Superior temporal gyrus (tissue), 1 donor: ENCODE data around the gene SLC38A5.
"Not testable (repeated sequence)": the region's sequence is repeated elsewhere in the genome, so short reads cannot be mapped to it uniquely, and the experiment has no call there.

Experiments used
- DNase-seq: peaks from one replicate; pipeline ENCODE4 v3.0.0-alpha.2; 2016; ENCODE audit errors: extremely low spot score

The SLC38A5 gene

DNA sequence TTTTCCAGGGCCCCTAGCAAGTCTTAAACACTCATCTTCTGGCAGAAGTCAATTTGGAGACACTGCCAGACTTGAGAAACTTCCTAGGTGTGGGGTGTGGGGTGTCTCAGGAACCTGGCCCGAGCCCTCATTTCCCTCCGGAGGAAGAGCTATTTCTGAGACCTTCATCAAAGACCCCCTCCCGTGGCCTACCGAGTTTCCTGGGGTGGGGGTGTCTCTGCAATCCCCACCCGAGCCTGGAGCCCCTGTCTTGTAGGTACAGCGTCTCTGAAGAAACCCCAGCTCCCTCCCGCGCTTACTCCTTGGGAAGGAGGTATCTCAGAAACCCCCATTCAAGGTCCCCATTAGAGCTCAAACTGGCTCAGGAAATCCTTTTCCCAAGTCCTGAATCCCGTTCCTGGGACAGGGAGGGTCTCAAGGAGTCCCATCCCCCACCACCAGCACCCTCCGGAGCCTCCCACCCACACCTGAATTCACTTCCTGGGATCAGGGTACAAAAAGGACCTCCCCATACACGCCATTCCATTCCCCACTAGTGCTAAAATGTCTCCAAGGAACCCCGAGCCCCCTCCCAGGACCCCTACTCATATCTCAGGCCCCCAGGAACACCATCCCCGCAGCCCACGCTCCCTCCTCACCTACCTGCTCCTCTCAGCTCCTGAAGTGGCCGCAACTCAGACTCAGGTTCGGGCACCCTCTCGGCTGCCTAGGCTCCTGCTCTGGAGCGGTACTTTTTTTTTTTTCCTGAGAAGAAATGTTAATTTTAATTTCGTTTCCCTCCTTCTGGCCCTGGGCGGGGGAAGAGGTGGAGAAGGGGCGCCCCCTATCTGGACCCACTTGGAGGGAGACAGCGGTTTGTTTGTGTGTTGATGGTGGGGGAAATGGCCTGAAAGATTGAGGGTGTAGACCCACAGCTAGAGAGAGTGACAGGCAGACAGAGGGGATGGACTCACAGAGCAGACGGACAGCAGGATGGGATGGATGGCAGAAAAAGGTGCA is 1.1 kb downstream of the SLC38A5 start:
- DNase-seq: no peak

DNA sequence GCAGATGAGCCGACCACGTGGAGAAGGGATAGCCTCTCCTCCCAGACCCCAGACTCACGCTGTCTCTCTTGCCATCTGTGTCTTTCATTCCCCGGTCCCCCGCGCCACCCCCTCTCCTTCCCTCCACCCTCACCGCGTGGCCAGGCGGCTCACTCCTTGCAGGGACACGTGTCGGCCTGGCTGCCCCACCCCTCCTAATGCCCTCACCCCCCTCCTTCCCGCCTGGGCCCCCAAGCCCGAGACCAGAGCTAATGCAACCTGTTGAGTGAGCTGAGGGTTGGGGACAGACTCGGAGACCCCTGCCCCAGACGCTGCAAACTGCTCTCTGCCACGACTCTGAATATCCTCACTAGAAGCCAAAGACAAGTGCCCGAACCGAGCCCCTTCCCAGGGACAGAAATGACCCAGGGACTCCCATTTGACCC is 1.8 kb downstream of the SLC38A5 start:
- no peak for DNase-seq

DNA sequence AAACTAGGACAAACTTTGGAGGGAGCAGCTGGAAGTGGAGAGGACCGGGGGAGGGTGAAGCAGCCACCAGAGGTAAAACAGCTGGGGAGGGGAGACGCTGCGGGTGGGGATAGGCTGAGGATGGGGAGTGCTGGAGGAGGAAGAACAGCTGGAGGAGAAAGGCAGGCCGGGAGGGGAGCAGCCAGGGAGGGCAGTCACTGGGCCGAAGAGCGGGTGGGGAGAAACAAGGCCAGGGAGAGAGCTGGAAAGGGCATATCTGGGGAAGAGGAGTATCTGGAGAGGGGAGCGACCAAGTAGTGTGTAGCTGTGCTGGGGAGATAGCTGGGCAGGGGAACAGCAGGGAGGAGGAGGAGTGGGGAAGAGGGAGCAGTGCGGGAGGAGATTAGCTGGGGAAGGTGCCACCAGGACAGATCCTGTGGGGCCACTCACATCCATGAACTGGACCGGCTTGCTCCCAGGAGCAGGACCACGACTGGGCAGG is 2.7 kb downstream of the SLC38A5 start:
- DNase-seq: no peak

DNA sequence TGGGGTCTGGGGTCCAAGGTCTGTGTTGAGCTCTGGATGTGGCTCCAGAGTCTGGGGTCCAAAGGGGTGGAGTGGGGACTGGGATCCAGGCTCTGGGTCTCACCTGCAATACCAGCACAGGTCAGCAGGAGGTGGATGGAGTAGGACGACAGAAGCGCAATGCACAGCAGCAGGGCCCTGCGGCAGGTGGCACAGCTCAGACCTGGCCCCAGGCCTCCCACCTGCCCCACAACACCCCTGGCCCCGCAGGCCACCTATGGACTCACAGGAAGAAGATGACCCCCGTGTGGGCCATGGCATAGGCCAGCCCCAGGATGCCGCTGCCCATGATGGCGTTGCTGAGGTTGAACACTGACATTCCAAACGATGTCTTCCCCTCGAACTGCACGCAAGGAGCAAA is 3.4 kb downstream of the SLC38A5 start:
- DNase-seq: no peak

DNA sequence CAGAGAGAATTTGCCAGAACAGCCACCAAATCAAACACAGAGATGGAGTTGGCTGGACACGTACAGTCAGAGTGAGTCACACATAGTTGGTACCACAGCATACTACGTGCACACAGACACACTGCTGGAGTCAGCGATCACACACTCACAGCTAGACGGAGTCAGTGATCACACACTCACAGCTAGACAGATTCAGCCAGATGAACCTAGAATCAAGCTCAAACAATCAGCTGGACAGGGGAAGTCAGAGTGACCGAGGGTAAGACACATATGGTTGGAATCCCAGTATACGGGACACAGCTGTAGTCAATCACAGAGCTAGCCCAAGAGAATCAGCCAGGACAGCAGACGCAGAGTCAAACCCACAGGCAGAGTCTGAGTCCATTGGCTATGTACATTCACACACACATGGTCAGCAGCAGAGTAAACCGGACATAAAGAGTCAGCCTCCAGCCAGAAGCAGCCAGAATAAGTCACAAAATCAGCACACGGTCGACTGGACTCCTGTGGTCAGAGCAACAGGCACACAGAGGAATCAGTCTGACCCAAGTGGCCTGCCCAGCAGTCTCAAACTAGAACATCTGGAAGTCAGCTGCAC is 4.6 kb downstream of the SLC38A5 start:
- DNase-seq: no peak

DNA sequence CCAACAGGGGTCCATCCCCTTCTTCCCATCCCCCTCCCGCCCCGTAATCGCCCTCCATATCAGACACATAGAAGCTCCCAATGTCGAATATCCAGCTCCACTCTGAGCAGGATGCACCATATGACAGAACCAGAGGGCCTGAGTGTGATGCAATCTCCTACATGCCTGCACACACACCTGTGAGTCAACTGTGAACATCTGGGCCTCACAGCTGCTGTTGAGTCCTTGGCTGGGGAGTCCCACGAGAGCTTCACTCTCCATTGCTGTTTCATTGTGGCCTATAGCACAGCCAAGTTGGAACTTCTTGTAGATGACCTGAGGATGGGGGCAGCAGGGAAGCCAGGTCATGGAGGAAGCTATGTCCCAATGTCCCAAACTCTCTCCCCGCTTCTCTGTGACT is 8.2 kb downstream of the SLC38A5 start:
- DNase-seq: no peak

DNA sequence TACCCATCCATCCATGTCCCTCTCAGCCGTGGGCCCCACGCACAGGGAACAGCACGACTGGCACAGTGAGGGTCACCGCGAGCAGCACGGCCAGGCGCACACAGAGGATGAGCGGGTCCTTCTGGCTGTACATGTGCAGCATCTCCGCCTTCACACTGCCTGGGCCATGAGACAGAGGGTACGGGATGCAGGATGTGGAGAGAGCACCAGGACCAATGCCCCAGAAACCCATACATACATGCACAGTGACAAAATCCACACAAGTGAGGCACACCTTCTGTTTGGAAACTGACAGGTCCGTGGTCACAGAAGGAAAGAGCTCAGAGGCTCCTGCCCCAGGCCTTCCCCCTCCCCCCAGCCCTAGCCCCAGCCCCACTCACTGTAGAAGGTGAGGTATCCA is 9.5 kb downstream of the SLC38A5 start:
- no peak for DNase-seq

DNA sequence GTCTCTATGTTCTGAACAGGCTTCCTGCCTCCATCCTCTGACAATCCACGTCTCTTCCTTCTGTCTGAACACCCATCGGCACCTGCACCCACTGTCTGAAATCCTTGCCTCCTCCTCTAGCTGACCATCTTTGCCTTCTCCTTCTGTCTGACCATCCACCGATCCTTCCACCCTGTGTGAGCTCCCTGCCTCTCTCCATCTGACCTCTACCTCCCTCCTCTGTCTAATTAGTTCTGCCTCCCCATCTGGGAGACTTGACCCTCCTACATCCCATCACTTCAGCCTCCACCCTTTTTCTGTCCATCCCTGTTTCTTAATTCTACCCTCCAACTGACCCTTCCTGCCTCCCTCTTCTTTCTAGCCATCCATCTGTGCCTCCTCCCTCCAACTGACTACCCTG is 10.0 kb downstream of the SLC38A5 start:
- DNase-seq: no peak

DNA sequence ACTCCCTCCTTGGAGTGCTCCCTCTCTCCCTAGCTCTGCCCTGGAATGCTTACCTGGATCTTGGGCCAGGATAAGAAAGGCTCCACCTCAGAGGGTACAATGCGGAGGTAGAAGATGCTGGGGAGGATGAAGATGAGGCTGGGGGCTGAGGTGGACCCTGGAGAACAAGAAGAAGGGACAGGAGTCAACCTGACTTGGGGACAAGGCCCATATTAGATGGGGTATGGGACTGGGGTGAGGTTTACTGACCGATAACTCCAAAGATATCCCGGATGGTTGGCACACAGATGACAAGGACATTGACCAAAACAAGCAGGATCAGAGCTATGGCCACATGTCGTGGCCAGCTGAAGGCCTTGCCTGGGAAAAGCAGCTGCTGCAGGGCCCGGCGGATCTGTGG is 10.6 kb downstream of the SLC38A5 start:
- DNase-seq: no peak

DNA sequence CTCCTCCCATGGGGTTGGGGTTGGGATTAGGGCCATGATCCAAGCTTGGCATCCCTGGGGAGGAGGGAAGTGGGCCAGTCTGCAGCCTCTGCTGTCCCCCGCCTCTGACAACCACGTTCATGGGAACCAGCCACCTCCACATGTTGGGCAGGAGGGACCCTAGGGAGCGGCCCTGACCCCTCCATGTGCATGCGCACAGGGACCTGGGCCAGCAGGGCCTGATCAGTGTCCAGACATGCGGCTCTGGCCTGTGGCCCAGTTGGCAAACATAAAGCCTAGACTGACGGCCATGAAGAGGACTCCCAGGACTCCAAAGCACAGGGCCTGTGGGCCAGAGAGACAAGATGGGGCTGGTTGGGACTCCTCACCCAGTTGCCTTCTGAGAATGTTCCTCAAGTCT is 11.3 kb downstream of the SLC38A5 start:
- DNase-seq: no peak

DNA sequence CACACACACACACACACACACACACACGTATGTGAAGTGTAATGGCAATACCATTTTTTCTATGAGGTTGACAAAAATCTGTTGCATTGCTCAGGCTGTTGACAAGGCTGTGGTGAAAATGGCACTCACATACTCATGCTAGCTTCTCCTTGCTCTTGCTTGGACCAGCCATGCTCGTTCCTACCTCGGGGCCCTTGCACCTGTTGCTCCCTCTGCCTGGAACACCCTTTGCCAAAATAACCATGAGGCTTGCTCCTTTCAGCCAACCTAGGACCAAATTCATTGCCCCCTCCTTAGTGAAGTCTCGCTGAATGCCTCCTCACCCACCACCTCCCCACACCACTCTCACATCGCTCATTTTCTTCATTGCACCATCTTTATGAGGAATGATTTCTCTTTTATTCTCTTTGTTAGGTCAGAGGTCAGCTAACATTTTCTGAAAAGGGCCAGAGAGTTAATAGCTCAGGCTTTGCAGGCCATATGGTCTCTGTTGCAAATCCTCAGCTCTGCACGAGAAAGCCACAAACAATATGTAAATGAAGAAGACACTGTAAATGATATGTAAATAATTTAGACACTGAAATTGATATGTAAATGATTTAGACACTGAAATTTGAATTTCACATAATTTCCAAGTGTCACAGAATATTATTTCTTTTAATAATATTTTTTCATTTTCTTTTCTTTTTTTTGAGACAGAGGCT is 13.3 kb downstream of the SLC38A5 start:
- no peak for DNase-seq

DNA sequence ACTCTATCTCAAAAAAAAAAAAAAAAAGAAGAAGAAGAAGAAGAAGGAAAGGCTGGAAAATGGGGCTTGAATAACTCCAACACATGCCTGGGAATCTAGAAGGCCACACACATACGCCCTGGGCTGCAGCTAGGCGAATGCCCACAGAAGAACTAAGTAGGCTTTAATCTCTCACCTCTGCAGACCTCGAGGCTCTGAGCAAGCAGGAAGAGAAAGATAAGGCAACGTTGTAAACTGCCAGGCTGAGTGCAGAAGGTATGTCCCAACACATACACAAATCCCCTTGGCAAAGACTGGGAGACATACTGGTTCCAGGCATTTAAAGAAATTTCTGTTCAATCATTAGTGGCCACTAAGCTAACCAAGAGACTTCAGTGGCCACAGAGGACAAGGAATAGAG is 18.4 kb downstream of the SLC38A5 start:
- no peak for DNase-seq

DNA sequence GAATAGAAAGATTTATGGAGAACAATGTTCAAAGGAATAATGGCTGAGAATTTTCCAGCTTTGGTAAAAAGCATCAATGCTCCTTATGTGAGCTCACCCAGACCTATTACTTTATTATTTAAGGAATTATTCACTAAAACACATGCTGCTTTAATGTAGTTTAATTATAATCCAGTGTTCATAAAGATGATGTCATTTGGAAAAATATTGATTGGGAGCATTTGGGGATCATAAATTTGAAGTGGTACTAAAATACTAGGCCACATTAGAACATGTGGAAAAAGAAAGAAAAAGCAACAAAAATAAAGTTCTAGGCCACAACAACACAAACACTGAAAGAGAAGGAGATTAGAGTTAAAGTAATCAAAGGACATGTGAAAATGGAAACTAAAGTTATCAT is 20.0 kb downstream of the SLC38A5 start:
- no peak for DNase-seq

DNA sequence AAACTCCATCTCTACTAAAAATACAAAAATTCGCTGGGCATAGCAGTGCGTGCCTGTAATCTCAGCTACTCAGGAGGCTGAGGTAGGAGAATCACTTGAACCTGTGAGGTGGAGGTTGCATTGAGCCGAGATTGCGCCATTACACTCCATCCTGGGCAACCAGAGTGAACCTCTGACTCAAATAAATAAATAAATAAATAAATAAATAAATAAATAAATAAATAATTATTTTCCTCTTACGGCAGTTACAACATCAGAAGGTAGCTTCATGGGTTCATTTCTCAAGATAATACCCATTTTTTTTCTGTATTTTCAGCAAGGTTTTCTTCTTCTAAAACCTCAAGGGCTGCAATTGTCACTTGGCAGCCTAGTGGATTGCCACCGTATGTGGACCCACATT is 22.9 kb downstream of the SLC38A5 start:
- not testable (repeated sequence) for DNase-seq

DNA sequence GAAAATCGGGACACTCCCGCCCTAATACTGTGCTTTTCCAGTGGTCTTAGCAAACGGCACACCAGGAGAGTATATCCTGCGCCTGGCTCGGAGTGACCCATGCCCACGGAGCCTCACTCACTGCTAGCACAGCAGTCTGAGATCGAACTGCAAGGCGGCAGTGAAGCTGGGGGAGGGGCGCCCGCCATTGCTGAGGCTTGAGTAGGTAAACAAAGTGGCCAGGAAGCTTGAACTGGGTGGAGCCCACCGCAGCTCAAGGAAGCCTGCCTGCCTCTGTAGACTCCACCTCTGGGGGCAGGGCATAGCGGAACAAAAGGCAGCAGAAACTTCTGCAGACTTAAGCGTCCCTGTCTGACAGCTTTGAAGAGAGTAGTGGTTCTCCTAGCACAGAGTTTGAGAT is 36.3 kb downstream of the SLC38A5 start:
- DNase-seq: not testable (repeated sequence)

DNA sequence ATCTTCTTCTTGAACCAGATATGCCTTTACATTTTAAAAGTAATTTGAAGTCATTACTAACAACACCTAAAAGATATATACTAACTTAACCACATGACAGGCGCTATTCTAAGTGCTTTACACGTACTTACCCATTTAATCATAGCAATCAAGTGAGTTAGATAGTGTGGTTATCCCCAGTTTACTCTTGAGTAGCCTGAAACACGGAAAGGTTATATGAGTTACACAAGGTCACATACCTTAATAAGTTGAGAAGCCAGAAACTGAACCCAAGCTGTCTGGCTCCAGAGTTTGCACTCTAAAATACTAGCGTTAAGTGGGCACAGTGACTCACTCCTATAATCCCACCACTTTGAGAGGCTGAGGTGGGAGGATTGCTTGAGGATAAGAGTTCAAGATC is 39.9 kb downstream of the SLC38A5 start:
- DNase-seq: not testable (repeated sequence)

DNA sequence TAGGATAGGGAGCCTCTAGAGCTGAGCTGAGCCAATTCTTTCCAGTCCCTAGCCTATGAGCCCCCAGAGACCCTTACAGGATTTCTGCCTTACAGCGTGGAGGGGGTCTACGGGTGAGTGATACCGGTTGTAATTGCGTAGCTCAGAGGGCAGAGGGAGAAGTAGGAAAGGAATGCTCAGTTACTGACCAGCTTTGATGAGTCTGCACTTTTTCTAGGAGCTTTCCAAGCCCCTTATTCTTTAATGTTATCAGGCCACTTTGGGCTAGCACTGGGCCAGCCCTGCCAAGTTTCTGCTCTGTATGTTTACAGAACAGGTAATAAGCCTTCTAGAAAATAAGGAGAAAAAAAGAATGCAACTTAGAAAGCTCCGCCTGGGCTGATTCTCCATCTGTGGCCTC is 40.5 kb downstream of the SLC38A5 start:
- not testable (repeated sequence) for DNase-seq

DNA sequence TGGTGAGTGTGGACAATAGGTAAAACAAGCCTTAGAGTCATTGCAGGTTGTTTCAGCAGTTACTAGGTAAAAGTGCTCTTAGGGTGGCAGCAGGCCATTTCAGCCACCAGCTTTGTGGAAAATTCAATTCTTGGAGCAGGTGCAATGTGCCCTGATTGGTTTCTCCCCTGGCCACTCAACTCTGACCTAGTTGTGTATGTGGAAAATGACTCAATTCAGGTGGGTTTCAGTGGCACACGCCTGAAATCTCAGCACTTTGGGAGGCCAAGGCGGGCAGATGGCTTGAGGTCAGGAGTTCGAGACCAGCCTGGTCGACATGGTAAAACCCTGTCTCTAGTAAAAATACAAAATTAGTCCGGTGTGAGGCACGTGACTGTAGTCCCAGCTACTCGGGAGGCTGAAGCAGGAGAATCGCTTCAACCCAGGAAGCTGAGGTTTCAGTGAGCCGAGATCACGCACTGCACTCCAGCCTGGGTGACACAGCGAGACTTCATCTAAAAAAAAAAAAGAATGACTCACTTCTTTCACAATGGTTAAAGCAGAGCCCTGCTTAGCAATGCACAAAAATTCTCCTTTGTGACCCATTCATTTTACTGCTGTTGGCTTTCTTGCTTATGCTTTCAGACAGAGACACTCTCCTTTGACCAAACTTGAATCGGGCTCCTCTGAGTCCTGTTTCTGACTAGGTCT is 42.9 kb downstream of the SLC38A5 start:
- DNase-seq: not testable (repeated sequence)

DNA sequence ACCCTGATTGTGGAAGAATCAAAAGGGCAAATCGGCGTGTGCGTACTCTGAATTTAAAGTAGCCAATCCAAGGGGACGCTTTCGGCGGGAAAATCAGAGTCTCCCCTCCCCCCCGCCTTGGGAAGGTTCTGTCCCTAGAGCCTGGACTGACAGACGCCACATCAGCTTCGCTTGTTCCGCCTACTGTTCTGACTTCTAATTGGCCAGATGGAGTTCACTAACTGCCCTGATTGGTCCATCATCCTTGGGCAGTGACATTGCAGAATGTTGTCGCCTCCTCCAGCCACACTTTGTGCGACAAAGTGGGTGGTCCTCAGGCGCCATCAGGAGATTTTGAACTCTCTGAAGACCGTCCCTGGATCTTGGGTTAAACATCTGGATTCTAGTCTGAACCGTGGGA is 58.2 kb downstream of the SLC38A5 start, which contains the start of gene SSX4B:
Gene SSX4B (minus strand): TSS at position 101 of the 400 bp plus-strand sequence. CDS start 588 bp downstream, outside the sequence.
- DNase-seq: not testable (repeated sequence)
